GM06990 (cell line): ENCODE data around the gene DUT.

Source experiments
- DNase-seq: peaks from one replicate; pipeline ENCODE4 v3.0.0-alpha.2; 2011; ENCODE audit not compliant: insufficient read length; ENCODE audit errors: extremely low read depth
- H3K27me3 ChIP-seq: replicated peaks from 2 replicates; pipeline ENCODE4 v1.6.0; 2011; ENCODE audit warnings: low read length; ENCODE audit not compliant: control insufficient read depth, insufficient read depth
- H3K36me3 ChIP-seq: 2 replicates; pipeline ENCODE4 v1.5.1; 2011; ENCODE audit warnings: low read length; ENCODE audit not compliant: control insufficient read depth, insufficient read depth
- H3K4me3 ChIP-seq: replicated peaks from 2 replicates; pipeline ENCODE4 v1.5.1; 2011; ENCODE audit warnings: low read depth, mild to moderate bottlenecking, control low read depth, low read length
- CTCF ChIP-seq: IDR thresholded peaks from 2 replicates; pipeline ENCODE4 v1.5.1; 2011; ENCODE audit warnings: low read length, control low read depth, mild to moderate bottlenecking, inconsistent platforms; ENCODE audit not compliant: insufficient read depth, poor library complexity, severe bottlenecking

DUT gene

GRCh38 chr15:48384616-48385015 is 53.4 kb downstream of the DUT start:
- Histone ChIP-seq H3K27me3 (no peaks in the 10 kb centered on the region), H3K4me3 (no peak overlapping the region), H3K36me3 (no peaks in the 10 kb centered on the region)
- no peak for TF ChIP-seq CTCF
- no peak for DNase-seq

- no peak for DNase-seq
- Histone ChIP-seq H3K36me3 (no peaks in the 10 kb centered on the region), H3K4me3 (no peak overlapping the region), H3K27me3 (no peaks in the 10 kb centered on the region)
- no peak for TF ChIP-seq CTCF
Measured at GRCh38 chr15:48385031-48385830, 54.0 kb downstream of the DUT start.

DNA sequence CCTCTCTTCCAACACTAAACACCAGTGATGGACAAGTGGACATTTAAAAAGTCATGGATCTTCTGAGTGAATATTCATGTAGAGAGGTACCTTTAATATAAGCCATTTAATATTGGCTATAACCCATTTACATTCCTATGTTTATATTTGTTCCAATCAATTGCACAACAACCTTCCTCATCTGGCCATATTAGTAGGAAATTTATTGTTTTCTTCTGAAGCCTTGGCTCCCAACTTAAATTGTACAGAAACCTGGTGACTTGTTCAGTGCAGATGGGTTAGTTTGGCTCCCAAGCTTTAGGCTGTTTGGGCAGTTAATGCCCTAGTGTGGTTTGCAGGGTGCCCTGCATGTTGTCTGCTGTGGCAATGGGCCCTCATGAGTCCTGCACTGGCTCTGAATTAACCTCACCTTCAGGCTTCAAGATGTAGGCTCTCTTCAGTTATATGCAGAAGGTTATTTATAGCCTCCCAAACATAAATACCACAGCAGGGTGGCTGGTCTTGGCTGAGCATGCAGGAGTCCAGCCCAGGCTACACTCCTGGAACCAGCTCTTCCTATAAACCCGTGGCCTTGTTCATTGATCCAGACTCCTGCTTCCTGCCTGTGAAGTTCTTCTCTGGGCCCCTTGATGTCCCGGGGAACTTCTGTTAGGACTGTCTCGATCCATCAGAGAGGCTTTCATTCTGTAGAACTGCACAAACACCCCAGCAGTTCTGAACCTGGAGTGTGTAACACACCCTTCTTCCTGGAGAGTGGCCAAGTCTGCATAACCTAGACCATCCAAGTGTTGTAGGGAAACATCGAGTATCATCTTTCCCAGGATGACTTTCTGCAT is 57.0 kb downstream of the DUT start:
- no peak for TF ChIP-seq CTCF
- DNase-seq: no peak
- no peak overlapping the region for H3K4me3 ChIP-seq
- no peaks in the 10 kb centered on the region for H3K27me3 ChIP-seq
- no peaks in the 10 kb centered on the region for H3K36me3 ChIP-seq

GRCh38 chr15:48388910-48389309 is 57.7 kb downstream of the DUT start:
- no peak for TF ChIP-seq CTCF
- H3K36me3 ChIP-seq: no peaks in the 10 kb centered on the region

GRCh38 chr15:48389691-48390143 is 58.5 kb downstream of the DUT start:
- TF ChIP-seq CTCF: no peak
- no peak for DNase-seq
- no peak overlapping the region for H3K4me3 ChIP-seq
- H3K36me3 ChIP-seq: no peaks in the 10 kb centered on the region
- H3K27me3 ChIP-seq: no peaks in the 10 kb centered on the region

More at GRCh38 chr15:48388910-48389309, 57.7 kb downstream of the DUT start:
- Histone ChIP-seq H3K27me3 (no peaks in the 10 kb centered on the region), H3K4me3 (no peak overlapping the region)
- DNase-seq: no peak
